Endodermal cell (in vitro differentiated cells): Measurements from ENCODE around the gene ACP7. TPM values are rescaled to one million over a fixed set of nuclear protein-coding genes. Genes with fewer than 3 reads are reported as not detected.

Experiments used
- DNase-seq: peaks from one replicate; pipeline ENCODE4 v3.0.0-alpha.2; 2017
- H3K27ac ChIP-seq: 2 replicates; pipeline ENCODE4 v1.5.1; 2013; ENCODE audit warnings: mild to moderate bottlenecking, low read depth, low read length, moderate library complexity
- H3K27me3 ChIP-seq: 2 replicates; pipeline ENCODE4 v1.6.1; 2013; ENCODE audit warnings: mild to moderate bottlenecking, low read length, moderate library complexity; ENCODE audit not compliant: insufficient read depth, control insufficient read depth, poor library complexity, severe bottlenecking
- H3K36me3 ChIP-seq: 2 replicates; pipeline ENCODE4 v1.7.0; 2013; ENCODE audit warnings: mild to moderate bottlenecking, low read length, moderate library complexity; ENCODE audit not compliant: control insufficient read depth, insufficient read depth
- H3K4me1 ChIP-seq: one replicate; pipeline ENCODE4 v1.7.0; 2013; ENCODE audit warnings: low read length; ENCODE audit not compliant: control insufficient read depth, insufficient read depth
- H3K4me3 ChIP-seq: 2 replicates; pipeline ENCODE4 v1.5.1; 2013; ENCODE audit warnings: mild to moderate bottlenecking, low read length, moderate library complexity
- H3K9ac ChIP-seq: 2 replicates; pipeline ENCODE4 v1.6.1; 2013; ENCODE audit warnings: mild to moderate bottlenecking, low read length, moderate library complexity; ENCODE audit not compliant: poor library complexity, severe bottlenecking; ENCODE audit errors: extremely low read depth
- H3K9me3 ChIP-seq: 2 replicates; pipeline ENCODE4 v1.6.1; 2013; ENCODE audit warnings: mild to moderate bottlenecking, low read length, moderate library complexity; ENCODE audit not compliant: control insufficient read depth
- H3K27ac Mint-ChIP-seq: 2 replicates; pipeline ENCODE4 v1.8.0; 2020; ENCODE audit warnings: mixed read lengths
- H3K27me3 Mint-ChIP-seq: 2 replicates; pipeline ENCODE4 v1.8.0; 2021; ENCODE audit warnings: mild to moderate bottlenecking, mixed read lengths; ENCODE audit not compliant: insufficient read depth
- H3K36me3 Mint-ChIP-seq: 2 replicates; pipeline ENCODE4 v1.8.0; 2020; ENCODE audit warnings: low read depth, mixed read lengths
- H3K4me1 Mint-ChIP-seq: 2 replicates; pipeline ENCODE4 v1.8.0; 2020; ENCODE audit warnings: mixed read lengths
- H3K4me3 Mint-ChIP-seq: 2 replicates; pipeline ENCODE4 v1.8.0; 2020; ENCODE audit warnings: mild to moderate bottlenecking, moderate library complexity, mixed read lengths
- H3K9me3 Mint-ChIP-seq: 2 replicates; pipeline ENCODE4 v1.8.0; 2020; ENCODE audit warnings: mild to moderate bottlenecking, mixed read lengths
- WGBS, 2 experiments: methylation state at CpG; one replicate each; pipeline versions ENCODE4 v1.1.5 to v1.1.7; 2013; ENCODE audit warnings: missing lambda C conversion rate in 2 of 2, mixed read lengths in 1 of 2; ENCODE audit not compliant: insufficient coverage in 1 of 2, insufficient read length in 1 of 2; 5-methylcytosine and 5-hydroxymethylcytosine counted together
- total RNA-seq, 2 donors: library from RNA; stranded (reverse); fragmentation: NEBNext Ultra II Directional in 1 of 2; extraction: Animal tissue kit (Norgen Biotek cat#: 25700) in 1 of 2; gene quantifications; 2 replicates in 1 of 2; 3 replicates in 1 of 2; pipeline ENCODE4 v1.2.1, GENCODE V29; 2021
- TF ChIP-seq, protein P1 (sequence below): fragments of 200-600 bp; sonication (generic); conservative IDR thresholded peaks from 2 replicates; pipeline ENCODE4 v1.5.0; 2021; ENCODE audit warnings: antibody characterized with exemption, mild to moderate bottlenecking

The ACP7 gene
- total RNA-seq, 2 donors from 2014 or later: 0.29 TPM; not detected in 1

GRCh38 chr19:39053276-39054090 is 30.7 kb upstream of the ACP7 start:
- no peak overlapping the region for H3K9ac ChIP-seq
- peaks cover 5% of the 10 kb centered on the region for H3K9me3 ChIP-seq
- no peaks in the 10 kb centered on the region for H3K27me3 ChIP-seq
- no peaks in the 10 kb centered on the region for H3K36me3 ChIP-seq
- H3K4me3 Mint-ChIP-seq: no peak overlapping the region
- no peak overlapping the region for H3K27ac Mint-ChIP-seq
- no peak overlapping the region for H3K4me3 ChIP-seq
- H3K4me1 Mint-ChIP-seq: no peaks in the 10 kb centered on the region
- 80 to 90% methylated on average over 3 to 18 of the region's 18 CpGs for WGBS, 2 experiments
- H3K36me3 Mint-ChIP-seq: no peaks in the 10 kb centered on the region
- peaks cover 11% of the 10 kb centered on the region for H3K9me3 Mint-ChIP-seq
- no peak for DNase-seq
- H3K27ac ChIP-seq: no peak overlapping the region
- peaks cover 3% of the 10 kb centered on the region for H3K4me1 ChIP-seq
- TF ChIP-seq, protein P1, sequence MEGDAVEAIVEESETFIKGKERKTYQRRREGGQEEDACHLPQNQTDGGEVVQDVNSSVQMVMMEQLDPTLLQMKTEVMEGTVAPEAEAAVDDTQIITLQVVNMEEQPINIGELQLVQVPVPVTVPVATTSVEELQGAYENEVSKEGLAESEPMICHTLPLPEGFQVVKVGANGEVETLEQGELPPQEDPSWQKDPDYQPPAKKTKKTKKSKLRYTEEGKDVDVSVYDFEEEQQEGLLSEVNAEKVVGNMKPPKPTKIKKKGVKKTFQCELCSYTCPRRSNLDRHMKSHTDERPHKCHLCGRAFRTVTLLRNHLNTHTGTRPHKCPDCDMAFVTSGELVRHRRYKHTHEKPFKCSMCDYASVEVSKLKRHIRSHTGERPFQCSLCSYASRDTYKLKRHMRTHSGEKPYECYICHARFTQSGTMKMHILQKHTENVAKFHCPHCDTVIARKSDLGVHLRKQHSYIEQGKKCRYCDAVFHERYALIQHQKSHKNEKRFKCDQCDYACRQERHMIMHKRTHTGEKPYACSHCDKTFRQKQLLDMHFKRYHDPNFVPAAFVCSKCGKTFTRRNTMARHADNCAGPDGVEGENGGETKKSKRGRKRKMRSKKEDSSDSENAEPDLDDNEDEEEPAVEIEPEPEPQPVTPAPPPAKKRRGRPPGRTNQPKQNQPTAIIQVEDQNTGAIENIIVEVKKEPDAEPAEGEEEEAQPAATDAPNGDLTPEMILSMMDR: no peak
- peaks cover 11% of the 10 kb centered on the region for H3K27me3 Mint-ChIP-seq

DNA sequence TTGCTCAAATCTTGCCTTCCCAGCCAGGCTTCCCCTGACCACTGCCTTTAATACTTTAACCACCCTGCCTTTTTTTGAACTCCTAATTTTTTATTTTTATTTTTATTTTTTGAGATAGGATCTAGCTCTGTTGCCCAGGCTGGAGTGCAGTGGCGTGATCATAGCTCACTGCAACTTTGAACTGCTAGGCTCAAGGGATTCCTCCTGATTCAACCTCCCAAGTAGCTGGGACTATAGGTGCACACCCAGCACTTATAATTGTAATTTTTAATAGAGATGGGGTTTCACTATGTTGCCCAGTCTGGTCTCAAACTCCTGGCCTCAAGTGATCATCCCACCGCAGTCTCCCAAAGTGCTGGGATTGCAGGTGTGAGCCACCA is 30.1 kb upstream of the ACP7 start:
- peaks cover 8% of the 10 kb centered on the region for H3K27me3 Mint-ChIP-seq
- H3K27ac Mint-ChIP-seq: no peak overlapping the region
- H3K9me3 ChIP-seq: peaks cover 5% of the 10 kb centered on the region
- H3K4me3 Mint-ChIP-seq: no peak overlapping the region
- no peaks in the 10 kb centered on the region for H3K4me1 Mint-ChIP-seq
- TF ChIP-seq, protein P1: no peak
- H3K4me1 ChIP-seq: peaks cover 3% of the 10 kb centered on the region
- no peak overlapping the region for H3K27ac ChIP-seq
- no peaks in the 10 kb centered on the region for H3K36me3 Mint-ChIP-seq
- H3K4me3 ChIP-seq: no peak overlapping the region
- H3K9ac ChIP-seq: no peak overlapping the region
- no peak for DNase-seq
- 88 to 100% methylated on average over 2 of the region's 2 CpGs for WGBS, 2 experiments
- no peaks in the 10 kb centered on the region for H3K36me3 ChIP-seq
- no peaks in the 10 kb centered on the region for H3K27me3 ChIP-seq
- peaks cover 11% of the 10 kb centered on the region for H3K9me3 Mint-ChIP-seq

DNA sequence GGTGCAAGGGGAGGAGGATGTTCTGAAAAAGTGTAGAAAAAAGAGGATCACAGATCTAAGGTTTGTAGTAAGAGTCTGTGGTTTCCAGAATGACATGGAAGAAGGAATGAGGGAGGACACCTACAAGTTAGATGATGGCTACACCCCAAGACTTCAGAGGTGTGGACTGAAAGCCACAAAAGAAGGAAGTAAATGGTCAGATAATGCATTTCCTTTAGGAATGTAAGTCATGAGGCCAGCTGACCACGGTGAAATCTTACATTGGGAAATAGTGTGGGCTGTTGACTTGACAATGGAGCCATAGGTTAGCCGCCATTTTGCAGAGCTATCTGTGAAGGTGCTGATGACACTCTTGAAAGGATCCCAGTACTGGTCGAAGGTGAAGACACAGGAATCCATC is 26.6 kb upstream of the ACP7 start:
- H3K4me3 ChIP-seq: no peak overlapping the region
- Mint-ChIP-seq H3K4me3 (no peak overlapping the region), H3K36me3 (no peaks in the 10 kb centered on the region), H3K27me3 (peaks cover 5% of the 10 kb centered on the region), H3K27ac (no peak overlapping the region), H3K9me3 (peaks cover 11% of the 10 kb centered on the region), H3K4me1 (no peaks in the 10 kb centered on the region)
- peaks cover 5% of the 10 kb centered on the region for H3K9me3 ChIP-seq
- TF ChIP-seq, protein P1: no peak
- H3K36me3 ChIP-seq: no peaks in the 10 kb centered on the region
- no peaks in the 10 kb centered on the region for H3K27me3 ChIP-seq
- DNase-seq: no peak
- 89 to 90% methylated on average over 3 of the region's 3 CpGs for WGBS, 2 experiments
- no peak overlapping the region for H3K27ac ChIP-seq
- H3K4me1 ChIP-seq: peaks cover 3% of the 10 kb centered on the region
- no peak overlapping the region for H3K9ac ChIP-seq
